ENCODE data around the gene MIDN. TPM values are rescaled to one million over a fixed set of nuclear protein-coding genes. Genes with fewer than 3 reads are reported as not detected.

The MIDN gene
- total RNA-seq, 1 donor from 2014 or later: 103 TPM

GRCh38 chr19:1221904-1222255 is 26.5 kb upstream of the MIDN start:
- Mint-ChIP-seq H3K4me3 (ENCODE audit: unreplicated experiment) (no peak overlapping the region), H3K36me3 (ENCODE audit: unreplicated experiment) (peaks cover 2% of the 10 kb centered on the region), H3K4me1 (ENCODE audit: unreplicated experiment) (peaks cover 6% of the 10 kb centered on the region), H3K27ac (ENCODE audit: unreplicated experiment) (no peak overlapping the region), H3K9me3 (ENCODE audit: unreplicated experiment) (no peaks in the 10 kb centered on the region), H3K27me3 (ENCODE audit: unreplicated experiment) (no peaks in the 10 kb centered on the region)
- no peak for DNase-seq (ENCODE audit: extremely low spot score, unreplicated experiment)
- no peak for TF ChIP-seq CTCF (IDR thresholded peaks at IDR 0.05)

GRCh38 chr19:1222394-1222793 is 26.0 kb upstream of the MIDN start:
- Mint-ChIP-seq H3K9me3 (ENCODE audit: unreplicated experiment) (no peaks in the 10 kb centered on the region), H3K27ac (ENCODE audit: unreplicated experiment) (no peak overlapping the region), H3K4me3 (ENCODE audit: unreplicated experiment) (no peak overlapping the region), H3K36me3 (ENCODE audit: unreplicated experiment) (peaks cover 2% of the 10 kb centered on the region), H3K4me1 (ENCODE audit: unreplicated experiment) (peaks cover 6% of the 10 kb centered on the region), H3K27me3 (ENCODE audit: unreplicated experiment) (no peaks in the 10 kb centered on the region)
- no peak for DNase-seq (ENCODE audit: extremely low spot score, unreplicated experiment)
- no peak for TF ChIP-seq CTCF (IDR thresholded peaks at IDR 0.05)

GRCh38 chr19:1223018-1223855 is 25.1 kb upstream of the MIDN start:
- no peaks in the 10 kb centered on the region for H3K9me3 Mint-ChIP-seq (ENCODE audit: unreplicated experiment)
- no peak overlapping the region for H3K4me3 Mint-ChIP-seq (ENCODE audit: unreplicated experiment)
- TF ChIP-seq CTCF (IDR thresholded peaks at IDR 0.05): peak; percentile 49
- H3K4me1 Mint-ChIP-seq (ENCODE audit: unreplicated experiment): peaks cover 4% of the 10 kb centered on the region
- DNase-seq (ENCODE audit: extremely low spot score, unreplicated experiment): no peak
- H3K36me3 Mint-ChIP-seq (ENCODE audit: unreplicated experiment): peaks cover 2% of the 10 kb centered on the region
- H3K27ac Mint-ChIP-seq (ENCODE audit: unreplicated experiment): no peak overlapping the region
- H3K27me3 Mint-ChIP-seq (ENCODE audit: unreplicated experiment): no peaks in the 10 kb centered on the region

- Mint-ChIP-seq H3K27ac (ENCODE audit: unreplicated experiment) (no peak overlapping the region), H3K4me1 (ENCODE audit: unreplicated experiment) (peaks cover 3% of the 10 kb centered on the region), H3K27me3 (ENCODE audit: unreplicated experiment) (no peaks in the 10 kb centered on the region), H3K9me3 (ENCODE audit: unreplicated experiment) (no peaks in the 10 kb centered on the region), H3K4me3 (ENCODE audit: unreplicated experiment) (no peak overlapping the region), H3K36me3 (ENCODE audit: unreplicated experiment) (peaks cover 2% of the 10 kb centered on the region)
- no peak for DNase-seq (ENCODE audit: extremely low spot score, unreplicated experiment)
- TF ChIP-seq CTCF (IDR thresholded peaks at IDR 0.05): no peak
Measured at GRCh38 chr19:1224047-1224825, 24.1 kb upstream of the MIDN start.

GRCh38 chr19:1224847-1225246 is 23.5 kb upstream of the MIDN start:
- no peak for TF ChIP-seq CTCF (IDR thresholded peaks at IDR 0.05)
- no peak for DNase-seq (ENCODE audit: extremely low spot score, unreplicated experiment)
- H3K27me3 Mint-ChIP-seq (ENCODE audit: unreplicated experiment): no peaks in the 10 kb centered on the region
- no peak overlapping the region for H3K4me3 Mint-ChIP-seq (ENCODE audit: unreplicated experiment)
- peaks cover 2% of the 10 kb centered on the region for H3K36me3 Mint-ChIP-seq (ENCODE audit: unreplicated experiment)
- H3K27ac Mint-ChIP-seq (ENCODE audit: unreplicated experiment): no peak overlapping the region
- H3K9me3 Mint-ChIP-seq (ENCODE audit: unreplicated experiment): no peaks in the 10 kb centered on the region
- H3K4me1 Mint-ChIP-seq (ENCODE audit: unreplicated experiment): peaks cover 3% of the 10 kb centered on the region

Measured in osteocyte (in vitro differentiated cells).